Gastroesophageal sphincter (tissue), 4 donors: ENCODE measurements around the gene SLC8A1. TPM values are rescaled to one million over a fixed set of nuclear protein-coding genes. Genes with fewer than 3 reads are reported as not detected.

Experiments
- ATAC-seq: fragments of 150-250 bp; one replicate; pipeline ENCODE4 v1.9.1; 2016; ENCODE audit warnings: mild to moderate bottlenecking, moderate library complexity
- H3K27ac ChIP-seq, 4 donors: fragments of 200-600 bp; sonication (generic) in 3 of 4; 1 replicate in 3 of 4; 2 replicates in 1 of 4; pipeline ENCODE4 v1.5.1; 2016 to 2019
- H3K27me3 ChIP-seq: fragments of 200-600 bp; sonication (generic); one replicate; pipeline ENCODE4 v1.5.1; 2019
- H3K36me3 ChIP-seq, 2 donors: fragments of 200-600 bp; sonication (generic); one replicate each; pipeline ENCODE4 v1.5.1; 2019; ENCODE audit warnings: control low read depth in 1 of 2
- H3K4me1 ChIP-seq, 3 donors: fragments of 200-600 bp; sonication (generic); 1 replicate in 2 of 3; 2 replicates in 1 of 3; pipeline ENCODE4 v1.5.1; 2016 to 2019; ENCODE audit warnings: control low read depth in 2 of 3
- H3K4me3 ChIP-seq, 2 donors: fragments of 200-600 bp; sonication (generic); one replicate each; pipeline ENCODE4 v1.5.1; 2019; ENCODE audit warnings: mild to moderate bottlenecking in 1 of 2, moderate library complexity in 1 of 2
- H3K9me3 ChIP-seq, 3 donors: fragments of 200-600 bp; sonication (generic); one replicate each; pipeline ENCODE4 v1.5.1; 2017 to 2019; ENCODE audit warnings: control low read depth in 2 of 3
- EP300 ChIP-seq: sonication (generic); formaldehyde crosslinking; IDR thresholded peaks from one replicate; pipeline ENCODE4 v1.6.1; 2017; ENCODE audit warnings: antibody characterized with exemption, mild to moderate bottlenecking
- POLR2A ChIP-seq, 2 donors: fragments of 450-650 bp; IDR thresholded peaks; one replicate each; pipeline ENCODE4 v1.6.1; 2017; ENCODE audit warnings: antibody characterized with exemption in 2 of 2, mild to moderate bottlenecking in 2 of 2, moderate library complexity in 1 of 2
- POLR2AphosphoS5 ChIP-seq: sonication (generic); formaldehyde crosslinking; IDR thresholded peaks from one replicate; pipeline ENCODE4 v1.6.1; 2017; ENCODE audit warnings: antibody characterized with exemption
- WGBS, 2 donors: methylation state at CpG; one replicate each; pipeline ENCODE4 v1.1.5; 2018; ENCODE audit warnings: low coverage in 1 of 2; 5-methylcytosine and 5-hydroxymethylcytosine counted together
- total RNA-seq, 4 donors: library from RNA; depleted of rRNA; stranded (reverse); fragments of >200 nt; gene quantifications; one replicate each; pipeline ENCODE4 v1.1.0, GENCODE V29; 2016
- TF ChIP-seq, protein P1 (sequence below), 4 experiments: fragments of 200-600 bp in 2 of 4; fragments of 450-650 bp in 2 of 4; sonication (generic) in 1 of 4; IDR thresholded peaks; one replicate each; pipeline ENCODE4 v1.5.1; 2017 to 2019; ENCODE audit warnings: antibody characterized with exemption in 4 of 4, mild to moderate bottlenecking in 2 of 4, moderate library complexity in 2 of 4

SLC8A1 gene
- total RNA-seq, 4 donors from 2014 or later, result 76.3 to 168 (median 146) TPM

DNA sequence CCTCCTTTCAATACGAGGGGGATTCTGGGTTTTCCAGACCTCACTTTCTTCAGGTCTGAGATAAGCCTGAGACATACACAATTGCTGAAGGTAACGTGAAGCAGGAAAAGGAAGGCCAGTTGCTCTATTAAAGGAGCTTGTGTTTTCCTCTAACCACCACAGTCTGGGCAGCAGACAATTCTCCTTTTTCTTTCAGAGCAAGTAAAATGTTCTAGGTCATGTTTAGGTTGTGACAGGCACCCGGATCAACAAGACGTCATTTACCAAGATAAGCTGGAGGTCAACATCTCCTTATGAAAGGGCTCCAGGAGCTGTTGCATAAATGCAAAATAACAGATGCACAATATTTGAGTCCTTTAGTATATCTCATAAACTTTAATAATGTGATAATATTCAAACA, 148.1 kb downstream of the SLC8A1 start:
- Histone ChIP-seq H3K27ac (no peak overlapping the region), H3K4me3 (no peak overlapping the region), H3K9me3 (no peaks in the 10 kb centered on the region), H3K36me3 (no peaks in the 10 kb centered on the region), H3K4me1 (peaks cover 0 to 32% (median 8%) of the 10 kb centered on the region in 3 donors), H3K27me3 (no peaks in the 10 kb centered on the region)
- ATAC-seq, result no peak
- TF ChIP-seq, protein P1, sequence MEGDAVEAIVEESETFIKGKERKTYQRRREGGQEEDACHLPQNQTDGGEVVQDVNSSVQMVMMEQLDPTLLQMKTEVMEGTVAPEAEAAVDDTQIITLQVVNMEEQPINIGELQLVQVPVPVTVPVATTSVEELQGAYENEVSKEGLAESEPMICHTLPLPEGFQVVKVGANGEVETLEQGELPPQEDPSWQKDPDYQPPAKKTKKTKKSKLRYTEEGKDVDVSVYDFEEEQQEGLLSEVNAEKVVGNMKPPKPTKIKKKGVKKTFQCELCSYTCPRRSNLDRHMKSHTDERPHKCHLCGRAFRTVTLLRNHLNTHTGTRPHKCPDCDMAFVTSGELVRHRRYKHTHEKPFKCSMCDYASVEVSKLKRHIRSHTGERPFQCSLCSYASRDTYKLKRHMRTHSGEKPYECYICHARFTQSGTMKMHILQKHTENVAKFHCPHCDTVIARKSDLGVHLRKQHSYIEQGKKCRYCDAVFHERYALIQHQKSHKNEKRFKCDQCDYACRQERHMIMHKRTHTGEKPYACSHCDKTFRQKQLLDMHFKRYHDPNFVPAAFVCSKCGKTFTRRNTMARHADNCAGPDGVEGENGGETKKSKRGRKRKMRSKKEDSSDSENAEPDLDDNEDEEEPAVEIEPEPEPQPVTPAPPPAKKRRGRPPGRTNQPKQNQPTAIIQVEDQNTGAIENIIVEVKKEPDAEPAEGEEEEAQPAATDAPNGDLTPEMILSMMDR (IDR thresholded peaks at IDR 0.05), result no peak
- TF ChIP-seq POLR2AphosphoS5 (no peak), EP300 (no peak), POLR2A (IDR thresholded peaks at IDR 0.05) (no peak)
- WGBS, 2 donors, result 63 to 66% methylated on average over 4 of the region's 4 CpGs

DNA sequence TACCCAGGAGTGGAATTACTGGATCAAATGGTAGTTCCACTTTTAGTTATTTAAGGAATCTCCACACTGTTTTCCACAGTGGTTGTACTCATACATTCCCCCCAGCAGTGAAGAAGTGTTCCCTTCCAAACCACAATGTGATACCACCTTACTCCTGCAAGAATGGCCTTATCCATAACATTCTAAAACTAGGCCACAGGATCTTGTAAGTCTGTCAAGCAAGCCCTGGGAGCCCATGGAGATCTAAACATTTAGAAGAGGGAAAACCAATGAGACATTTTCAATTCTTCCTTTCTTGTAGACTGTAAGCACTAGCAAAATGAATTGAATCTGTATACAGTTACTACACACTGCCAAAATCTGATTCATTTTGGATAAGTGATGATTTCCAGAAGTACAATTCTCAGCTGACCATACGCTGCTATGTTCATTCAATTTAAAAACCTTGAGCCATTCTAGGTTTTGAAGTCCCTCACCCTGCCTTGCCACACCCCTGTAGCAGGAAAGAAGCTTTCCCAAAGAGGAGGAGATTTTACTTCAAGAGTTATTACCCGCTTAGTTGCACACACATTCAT, 149.1 kb downstream of the SLC8A1 start:
- no peak overlapping the region for H3K4me3 ChIP-seq
- WGBS, 2 donors, result 25 to 36% methylated on average over 1 of the region's 2 CpGs
- no peak for TF ChIP-seq POLR2A (IDR thresholded peaks at IDR 0.05)
- TF ChIP-seq, protein P1 (IDR thresholded peaks at IDR 0.05), result no peak
- no peak for TF ChIP-seq POLR2AphosphoS5
- no peak for TF ChIP-seq EP300
- no peaks in the 10 kb centered on the region for H3K27me3 ChIP-seq
- no peak for ATAC-seq
- H3K4me1 ChIP-seq, result peaks cover 0 to 32% (median 8%) of the 10 kb centered on the region in 3 donors
- H3K36me3 ChIP-seq, result no peaks in the 10 kb centered on the region
- no peak overlapping the region for H3K27ac ChIP-seq
- H3K9me3 ChIP-seq, result no peaks in the 10 kb centered on the region

DNA sequence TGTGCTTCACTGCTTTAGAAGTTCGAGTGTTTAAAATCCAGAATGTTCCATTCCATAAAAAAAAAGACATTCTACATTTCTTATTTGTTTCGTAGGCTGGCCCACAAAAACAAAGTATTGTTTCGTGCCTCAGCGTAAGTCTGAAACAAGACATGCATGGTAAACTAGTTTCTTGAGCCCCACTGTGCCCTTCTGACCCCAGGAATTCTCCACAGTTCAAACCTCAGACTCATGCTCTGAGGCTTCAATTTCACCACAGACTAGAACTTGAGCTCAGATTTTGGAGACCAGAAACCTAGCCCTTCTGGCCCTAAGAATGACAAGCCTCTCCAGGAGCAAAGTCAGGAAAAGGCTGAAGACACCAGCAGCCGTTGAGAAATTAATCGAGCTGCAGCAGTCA, 151.5 kb downstream of the SLC8A1 start:
- WGBS, 2 donors, result 75 to 88% methylated on average over 4 to 6 of the region's 6 CpGs

DNA sequence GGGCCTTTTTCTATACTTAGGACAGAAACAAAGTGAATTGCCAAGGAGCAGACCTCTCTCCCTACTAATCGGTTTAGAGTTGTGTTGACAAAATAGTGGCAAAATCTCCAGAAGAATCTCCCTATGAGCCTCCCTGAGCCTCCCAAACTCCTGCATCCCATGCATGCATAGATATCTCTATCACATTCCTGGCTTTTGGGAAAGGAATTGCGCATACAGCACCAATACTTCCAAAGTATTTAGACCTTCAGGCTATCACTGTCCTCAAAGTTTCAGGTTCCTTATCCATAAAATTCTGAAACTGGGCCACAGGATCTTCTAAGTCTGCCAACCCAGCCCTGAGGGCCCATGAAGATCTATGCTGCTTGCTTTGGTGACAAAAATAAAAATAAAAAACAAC, 152.1 kb downstream of the SLC8A1 start:
- no peaks in the 10 kb centered on the region for H3K27me3 ChIP-seq
- no peak overlapping the region for H3K27ac ChIP-seq
- peaks cover 0 to 17% (median 0%) of the 10 kb centered on the region in 3 donors for H3K4me1 ChIP-seq
- H3K9me3 ChIP-seq, result no peaks in the 10 kb centered on the region
- WGBS, 2 donors, result 85 to 96% methylated on average over 2 of the region's 2 CpGs
- no peaks in the 10 kb centered on the region for H3K36me3 ChIP-seq
- TF ChIP-seq, protein P1 (IDR thresholded peaks at IDR 0.05), result no peak
- TF ChIP-seq EP300 (no peak), POLR2A (IDR thresholded peaks at IDR 0.05) (no peak), POLR2AphosphoS5 (no peak)
- no peak overlapping the region for H3K4me3 ChIP-seq
- no peak for ATAC-seq

More for the DNA sequence above, 151.5 kb downstream of the SLC8A1 start:
- Histone ChIP-seq H3K4me3 (no peak overlapping the region), H3K36me3 (no peaks in the 10 kb centered on the region), H3K27ac (no peak overlapping the region), H3K9me3 (no peaks in the 10 kb centered on the region), H3K27me3 (no peaks in the 10 kb centered on the region), H3K4me1 (peaks cover 0 to 18% (median 0%) of the 10 kb centered on the region in 3 donors)
- ATAC-seq, result no peak
- TF ChIP-seq, protein P1 (IDR thresholded peaks at IDR 0.05), result no peak
- no peak for TF ChIP-seq EP300
- TF ChIP-seq POLR2AphosphoS5, result no peak
- TF ChIP-seq POLR2A (IDR thresholded peaks at IDR 0.05), result no peak

DNA sequence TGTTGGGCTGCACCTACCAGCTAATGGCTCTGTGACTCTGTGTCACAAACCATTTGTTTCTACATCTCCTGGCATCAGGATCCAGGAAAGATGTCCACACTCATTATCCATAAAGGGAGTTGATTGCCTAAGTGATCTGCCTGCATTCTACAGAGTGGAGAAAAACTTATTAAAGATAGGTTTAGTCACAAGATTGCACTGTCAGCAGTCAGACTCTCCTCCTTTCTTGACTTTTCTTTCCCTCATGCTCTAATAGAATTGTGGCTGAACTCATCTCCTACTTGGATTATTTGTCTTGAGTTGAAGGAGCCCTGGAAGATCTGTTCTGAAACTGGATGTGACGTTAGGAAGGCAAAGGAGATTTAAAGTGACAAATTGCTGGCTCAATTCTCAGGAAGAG, 152.7 kb downstream of the SLC8A1 start:
- H3K27ac ChIP-seq, result no peak overlapping the region
- no peaks in the 10 kb centered on the region for H3K9me3 ChIP-seq
- peaks cover 0 to 16% (median 0%) of the 10 kb centered on the region in 3 donors for H3K4me1 ChIP-seq
- WGBS, 2 donors, result 20 to 82% methylated on average over 1 of the region's 1 CpG
- H3K27me3 ChIP-seq, result no peaks in the 10 kb centered on the region
- H3K4me3 ChIP-seq, result no peak overlapping the region
- TF ChIP-seq EP300, result no peak
- TF ChIP-seq POLR2AphosphoS5, result no peak
- TF ChIP-seq POLR2A (IDR thresholded peaks at IDR 0.05), result no peak
- TF ChIP-seq, protein P1 (IDR thresholded peaks at IDR 0.05), result no peak
- no peak for ATAC-seq
- H3K36me3 ChIP-seq, result no peaks in the 10 kb centered on the region
